ENCODE results near the gene ZNF117.

DNA sequence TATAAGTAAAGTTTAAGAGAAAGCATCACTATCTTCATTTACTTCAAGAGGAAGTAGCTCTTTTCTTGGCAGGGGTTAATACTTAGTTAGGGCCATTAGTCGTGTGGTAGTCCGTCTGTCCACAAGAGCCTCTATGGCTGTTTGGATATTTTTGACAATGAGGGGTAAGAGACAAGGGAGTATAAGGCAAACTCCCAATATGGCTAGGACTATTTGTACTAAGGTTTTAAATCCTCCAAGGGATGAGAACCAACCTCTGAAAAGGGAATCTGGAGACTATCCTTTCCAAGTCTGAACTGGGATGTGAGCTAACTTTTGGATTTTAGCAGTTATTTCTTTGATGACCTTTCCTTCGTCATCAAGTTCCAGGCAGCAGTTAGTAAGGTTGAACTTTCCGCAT, at the start of gene ZNF117:
- TF ChIP-seq, protein P1, sequence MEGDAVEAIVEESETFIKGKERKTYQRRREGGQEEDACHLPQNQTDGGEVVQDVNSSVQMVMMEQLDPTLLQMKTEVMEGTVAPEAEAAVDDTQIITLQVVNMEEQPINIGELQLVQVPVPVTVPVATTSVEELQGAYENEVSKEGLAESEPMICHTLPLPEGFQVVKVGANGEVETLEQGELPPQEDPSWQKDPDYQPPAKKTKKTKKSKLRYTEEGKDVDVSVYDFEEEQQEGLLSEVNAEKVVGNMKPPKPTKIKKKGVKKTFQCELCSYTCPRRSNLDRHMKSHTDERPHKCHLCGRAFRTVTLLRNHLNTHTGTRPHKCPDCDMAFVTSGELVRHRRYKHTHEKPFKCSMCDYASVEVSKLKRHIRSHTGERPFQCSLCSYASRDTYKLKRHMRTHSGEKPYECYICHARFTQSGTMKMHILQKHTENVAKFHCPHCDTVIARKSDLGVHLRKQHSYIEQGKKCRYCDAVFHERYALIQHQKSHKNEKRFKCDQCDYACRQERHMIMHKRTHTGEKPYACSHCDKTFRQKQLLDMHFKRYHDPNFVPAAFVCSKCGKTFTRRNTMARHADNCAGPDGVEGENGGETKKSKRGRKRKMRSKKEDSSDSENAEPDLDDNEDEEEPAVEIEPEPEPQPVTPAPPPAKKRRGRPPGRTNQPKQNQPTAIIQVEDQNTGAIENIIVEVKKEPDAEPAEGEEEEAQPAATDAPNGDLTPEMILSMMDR (conservative IDR thresholded peaks at IDR 0.05 in 1 of 2, IDR thresholded peaks at IDR 0.05 in 1 of 2; ENCODE audit: low read depth in 1 of 2, low read length in 2 of 2): no peak
- TF ChIP-seq EZH2 (IDR thresholded peaks at IDR 0.05; ENCODE audit: low read length, missing control alignments): no peak
